Limb (tissue), 2 donors: ENCODE results near the gene SORCS1.
"Not testable (repeated sequence)": the region's sequence is repeated elsewhere in the genome, so short reads cannot be mapped to it uniquely, and the experiment has no call there.

Experiments used
- DNase-seq, 2 donors: peaks; one replicate each; pipeline ENCODE4 v3.0.0-alpha.2; 2016; ENCODE audit errors: extremely low spot score in 2 of 2

The SORCS1 gene

DNA sequence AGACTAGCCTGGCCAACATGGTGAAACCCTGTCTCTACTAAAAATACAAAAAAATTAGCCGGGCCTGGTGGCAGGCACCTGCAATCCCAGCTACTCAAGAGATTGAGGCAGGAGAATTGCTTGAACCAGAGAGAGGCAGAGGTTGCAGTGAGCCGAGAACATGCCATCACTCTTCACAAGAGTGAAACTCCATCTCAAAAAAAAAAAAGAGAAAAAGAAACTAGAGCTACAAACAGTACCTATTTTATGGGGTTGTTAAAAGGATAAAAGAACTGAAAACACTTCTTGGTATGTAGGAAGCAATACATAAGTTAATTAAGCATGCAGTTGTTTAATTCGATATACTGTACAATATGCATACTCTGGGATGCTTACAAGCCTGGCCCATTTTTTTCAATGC lies 216.9 kb downstream of the SORCS1 start:
- DNase-seq: no peak

DNA sequence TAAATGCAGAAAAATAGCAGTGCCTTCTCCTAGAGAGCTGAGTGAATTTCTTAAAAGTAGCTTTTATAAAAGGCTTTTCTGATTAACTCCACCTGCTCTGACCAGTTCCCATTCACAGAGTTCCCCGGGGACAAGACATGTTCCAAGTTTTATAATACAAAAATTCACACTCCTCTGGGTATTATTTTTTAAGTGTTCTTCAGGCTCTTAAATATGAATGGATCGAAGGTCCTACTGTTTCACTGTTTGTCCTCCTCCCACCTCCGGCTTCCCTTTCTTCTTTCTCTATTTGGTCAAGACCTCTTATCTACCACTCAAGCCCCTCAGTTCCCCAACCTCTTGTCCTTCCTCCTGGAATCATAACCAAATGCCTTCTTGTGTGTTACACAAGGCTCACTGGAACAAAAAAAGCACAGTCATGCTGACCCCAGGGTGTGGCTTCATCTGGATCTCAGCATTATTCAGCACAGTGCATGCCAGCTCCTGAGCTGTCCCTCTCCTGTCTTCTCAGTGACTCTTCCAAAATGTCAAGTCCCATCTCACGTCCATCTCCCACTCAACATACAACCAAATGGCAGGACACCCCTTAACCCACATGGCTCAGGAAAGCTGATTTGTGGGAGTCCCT lies 222.4 kb downstream of the SORCS1 start:
- DNase-seq: no peak

DNA sequence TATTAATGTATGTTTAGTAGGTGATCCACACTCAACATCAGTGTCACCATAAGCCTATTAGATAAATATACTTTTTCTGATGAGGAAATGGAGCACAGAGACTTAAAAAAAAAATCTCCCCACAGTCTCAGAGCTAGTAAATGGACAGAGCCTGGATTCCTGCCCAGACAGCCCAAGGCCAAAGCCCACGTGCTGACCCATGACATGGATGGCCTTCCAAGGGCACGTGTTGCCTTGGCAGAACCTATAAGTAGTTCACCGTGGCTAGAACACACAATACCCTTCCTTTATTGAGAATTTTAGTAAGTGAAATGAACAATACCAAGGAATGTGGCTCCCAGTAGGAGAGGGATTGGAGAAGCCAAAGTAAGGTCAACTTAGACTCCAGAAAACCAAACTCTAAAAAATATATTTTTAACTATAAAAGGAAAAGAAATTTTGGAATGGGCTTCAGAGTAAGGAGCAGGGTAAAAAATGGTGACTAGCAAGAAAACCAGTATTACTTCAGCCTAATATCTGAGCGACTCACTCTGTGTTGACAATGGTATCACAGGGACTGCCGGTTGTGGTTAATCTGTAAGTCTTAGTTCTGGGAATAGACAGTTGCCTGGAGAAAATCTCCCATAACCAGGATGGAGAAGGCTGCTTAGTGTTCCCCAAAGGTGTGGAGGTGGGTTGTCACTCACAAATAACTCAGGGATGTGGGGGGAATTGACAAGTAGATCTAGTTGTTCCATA lies 223.0 kb downstream of the SORCS1 start:
- no peak for DNase-seq

DNA sequence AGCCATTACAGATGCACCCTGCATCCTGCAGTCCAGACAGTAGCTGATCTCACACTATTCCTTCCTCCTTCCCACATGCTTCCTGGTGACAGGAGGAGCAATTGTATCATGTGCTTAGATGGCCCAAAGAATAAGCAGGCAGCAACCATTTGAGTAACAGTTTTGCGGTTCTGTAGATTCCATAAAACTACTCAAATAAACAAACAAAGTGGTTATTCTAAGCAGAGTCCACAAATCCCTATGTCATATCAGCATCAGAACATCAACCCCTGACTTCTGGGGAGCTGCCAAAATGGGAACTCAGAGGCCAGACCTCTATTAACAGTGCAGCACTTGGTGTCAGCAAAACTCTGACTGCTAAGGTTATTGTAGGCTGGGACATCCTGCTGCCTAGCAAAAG lies 226.0 kb downstream of the SORCS1 start:
- no peak for DNase-seq

DNA sequence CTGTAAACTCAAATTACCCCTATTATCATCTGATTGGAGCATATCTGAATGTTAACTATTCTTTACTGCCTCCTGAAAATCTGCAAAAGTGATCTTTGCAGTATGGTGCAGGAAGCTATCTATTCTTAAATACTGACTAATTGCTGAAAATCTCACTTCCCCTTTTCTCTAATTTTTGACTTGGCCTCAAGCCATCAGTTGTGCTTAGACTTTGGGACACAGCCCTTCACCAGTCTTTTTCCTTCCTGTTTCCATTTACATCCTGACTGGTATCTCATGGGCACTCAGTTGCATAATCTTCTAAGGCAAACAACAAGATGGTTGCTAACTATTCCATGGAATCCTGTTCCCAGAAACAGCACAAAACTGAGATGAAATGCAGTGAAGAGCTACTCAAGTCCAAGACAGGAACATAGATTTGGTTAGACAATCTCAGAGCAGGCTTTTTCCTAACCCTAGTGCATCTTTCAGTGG lies 228.5 kb downstream of the SORCS1 start:
- no peak for DNase-seq

DNA sequence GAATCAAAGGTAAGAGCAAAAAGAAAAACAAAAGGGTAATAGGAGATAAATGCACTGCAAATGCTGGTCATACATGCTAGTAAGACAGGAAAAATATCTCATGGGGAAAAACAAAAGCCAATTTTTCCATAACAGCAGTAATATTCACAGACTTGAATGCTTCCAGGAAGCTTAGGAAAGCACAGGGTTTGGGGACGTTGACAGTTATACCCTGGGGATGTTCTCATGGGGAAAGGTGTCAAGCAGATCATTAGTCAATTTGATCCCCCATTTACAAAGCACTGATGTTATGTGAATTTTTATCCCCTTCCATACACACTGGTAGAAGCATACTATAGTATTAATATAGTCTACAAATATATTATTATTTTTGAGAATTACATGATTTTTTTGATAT lies 232.7 kb downstream of the SORCS1 start:
- DNase-seq: no peak

DNA sequence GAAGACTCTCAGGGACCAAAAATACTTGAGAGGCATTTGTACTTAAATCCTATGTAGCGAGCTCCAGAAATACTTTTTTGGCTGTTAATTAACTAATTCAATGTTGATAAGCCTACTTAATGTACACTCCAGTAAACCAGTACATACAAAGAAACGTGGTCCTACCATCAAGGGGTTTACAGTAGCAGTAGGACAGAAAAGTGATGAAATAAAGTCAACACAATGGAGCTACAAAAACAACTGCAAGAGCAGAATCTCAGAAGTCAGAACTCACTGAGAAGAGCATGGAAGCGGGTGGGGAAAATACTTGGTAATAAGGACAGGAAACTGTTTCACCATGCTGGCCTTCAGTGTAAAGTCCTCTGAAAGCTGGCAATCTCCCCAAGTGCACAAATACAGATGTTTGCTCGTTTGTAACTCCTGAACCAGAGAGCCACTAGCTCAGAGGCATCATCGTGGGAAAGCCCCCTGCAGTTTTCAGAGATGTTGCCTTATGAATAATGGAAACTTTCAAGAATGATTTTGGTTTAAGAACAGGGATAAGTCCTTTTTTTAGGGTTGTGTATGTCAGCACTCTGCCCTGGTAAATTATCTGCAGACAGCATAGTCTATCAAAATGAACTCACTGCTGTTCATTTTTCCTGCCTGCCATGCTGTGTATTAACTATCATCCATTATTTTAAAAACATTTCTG lies 233.2 kb downstream of the SORCS1 start:
- peak in 1 of 2 donors; percentile 22 for DNase-seq

DNA sequence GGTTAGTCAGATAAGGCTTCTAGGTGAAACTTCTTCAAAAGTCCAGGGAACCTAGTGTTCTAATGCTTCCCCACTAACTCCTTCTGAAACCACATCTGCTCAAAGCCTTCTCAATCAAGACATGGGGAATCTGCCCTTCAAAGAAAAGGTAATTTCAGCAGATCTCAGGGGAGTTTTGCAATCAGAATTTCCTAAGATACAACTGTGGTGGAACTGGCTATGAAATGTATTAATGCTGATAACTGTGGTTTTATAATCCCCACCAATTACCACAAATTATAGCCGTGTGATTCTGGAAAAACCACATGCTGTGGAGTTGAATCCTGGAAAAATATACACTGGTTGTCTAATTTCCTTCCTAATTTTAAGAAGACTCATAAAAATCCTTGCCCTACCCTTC lies 233.8 kb downstream of the SORCS1 start:
- no peak for DNase-seq

DNA sequence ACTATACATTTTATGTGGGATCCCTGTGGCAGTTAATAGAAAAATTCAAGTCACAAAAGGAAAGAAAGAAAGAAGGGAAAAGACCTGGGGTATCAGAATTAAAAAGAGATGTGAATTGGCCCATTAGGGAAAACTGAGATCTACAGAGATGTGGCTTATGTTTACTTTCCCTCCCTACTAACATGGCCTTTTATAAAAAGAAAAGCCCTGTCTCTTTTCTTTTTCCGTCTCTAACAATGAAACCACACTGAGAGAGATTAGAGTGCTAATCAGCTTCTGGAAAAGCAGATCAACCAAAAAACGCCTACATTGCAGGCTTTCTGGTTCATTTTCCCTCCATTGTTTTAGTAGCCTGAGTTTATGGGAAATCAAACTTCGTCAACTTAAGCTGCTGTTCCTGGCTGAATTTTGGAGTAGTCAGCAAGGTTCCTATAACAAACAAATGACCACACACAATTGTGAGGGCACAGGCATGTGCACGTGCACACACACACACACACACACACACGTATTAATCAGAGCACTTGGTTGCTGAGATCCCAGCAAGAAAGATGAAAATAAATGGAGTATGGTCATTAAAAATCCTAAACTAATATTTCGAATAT lies 235.1 kb downstream of the SORCS1 start:
- DNase-seq: no peak

DNA sequence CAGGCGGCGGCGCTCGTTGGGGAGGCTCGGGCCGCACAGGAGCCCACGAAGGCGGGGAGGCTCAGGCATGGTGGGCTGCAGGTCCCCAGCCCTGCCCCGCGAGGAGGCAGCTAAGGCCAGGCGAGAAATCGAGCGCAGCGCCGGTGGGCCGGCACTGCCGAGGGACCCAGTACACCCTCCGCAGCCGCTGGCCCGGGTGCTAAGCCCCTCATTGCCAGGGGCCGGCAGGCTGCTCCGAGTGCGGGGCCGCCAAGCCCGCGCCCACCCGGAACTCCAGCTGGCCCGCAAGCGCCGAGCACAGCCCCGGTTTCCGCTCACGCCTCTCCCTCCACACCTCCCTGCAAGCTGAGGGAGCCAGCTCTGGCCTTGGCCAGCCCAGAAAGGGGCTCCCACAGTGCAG lies 236.4 kb downstream of the SORCS1 start:
- DNase-seq: not testable (repeated sequence)

DNA sequence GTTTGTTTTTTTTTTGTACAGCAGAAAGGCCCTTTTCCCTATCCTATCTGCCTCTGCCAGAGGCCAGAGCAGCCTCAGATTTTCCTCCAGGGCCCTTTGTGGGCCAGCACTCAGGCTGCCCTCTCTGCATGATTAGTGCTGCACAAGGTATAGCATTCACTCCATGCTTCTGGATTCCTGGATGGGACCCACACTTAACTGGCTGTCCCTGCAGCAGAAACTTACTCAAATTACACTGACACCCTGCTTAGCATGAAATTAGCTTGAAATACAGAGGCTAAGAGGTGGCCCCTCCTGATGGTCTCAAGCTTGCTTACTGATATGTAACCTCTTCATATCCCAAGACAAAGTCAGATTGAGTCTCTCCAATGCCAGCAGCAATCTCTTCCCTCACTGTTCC lies 239.3 kb downstream of the SORCS1 start:
- no peak for DNase-seq

DNA sequence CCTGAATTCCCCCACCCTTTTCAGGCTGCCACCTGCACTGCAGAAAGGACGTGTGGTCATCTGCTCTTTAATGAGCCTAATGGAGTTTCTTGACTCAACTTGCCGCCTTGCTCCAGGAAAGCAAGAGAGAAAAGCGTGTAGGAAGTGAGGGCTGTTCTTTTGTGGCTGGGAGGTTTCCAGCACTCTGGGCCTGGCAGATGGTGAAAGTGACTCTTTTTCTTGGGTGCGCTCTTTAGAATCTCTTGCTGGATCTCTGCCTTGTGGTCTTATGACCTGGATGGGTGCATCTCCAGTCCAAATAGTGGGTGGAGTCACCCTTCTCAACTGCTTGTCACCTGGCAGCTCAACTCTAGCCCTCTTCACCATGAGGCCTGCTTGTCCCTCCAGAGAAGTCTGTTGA lies 244.0 kb downstream of the SORCS1 start:
- no peak for DNase-seq

DNA sequence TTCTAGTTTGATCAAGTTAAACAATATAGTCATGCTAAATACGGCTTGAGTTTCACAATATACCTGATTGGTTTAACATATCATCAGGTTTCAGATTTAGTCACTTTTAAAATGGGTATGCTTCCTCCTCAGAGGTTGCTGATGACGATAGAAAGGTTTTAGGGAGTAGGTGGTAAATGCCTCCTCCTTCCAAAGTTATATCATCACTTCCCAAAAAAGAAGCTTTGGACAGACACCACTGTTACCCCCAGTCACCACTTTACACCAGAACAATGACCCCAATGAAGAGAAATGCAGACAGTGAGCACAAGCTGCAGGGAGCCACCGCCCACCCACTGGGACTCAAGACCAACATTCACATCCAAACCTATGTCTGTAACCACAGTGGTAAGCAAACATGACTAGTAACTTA lies 244.6 kb downstream of the SORCS1 start:
- no peak for DNase-seq

DNA sequence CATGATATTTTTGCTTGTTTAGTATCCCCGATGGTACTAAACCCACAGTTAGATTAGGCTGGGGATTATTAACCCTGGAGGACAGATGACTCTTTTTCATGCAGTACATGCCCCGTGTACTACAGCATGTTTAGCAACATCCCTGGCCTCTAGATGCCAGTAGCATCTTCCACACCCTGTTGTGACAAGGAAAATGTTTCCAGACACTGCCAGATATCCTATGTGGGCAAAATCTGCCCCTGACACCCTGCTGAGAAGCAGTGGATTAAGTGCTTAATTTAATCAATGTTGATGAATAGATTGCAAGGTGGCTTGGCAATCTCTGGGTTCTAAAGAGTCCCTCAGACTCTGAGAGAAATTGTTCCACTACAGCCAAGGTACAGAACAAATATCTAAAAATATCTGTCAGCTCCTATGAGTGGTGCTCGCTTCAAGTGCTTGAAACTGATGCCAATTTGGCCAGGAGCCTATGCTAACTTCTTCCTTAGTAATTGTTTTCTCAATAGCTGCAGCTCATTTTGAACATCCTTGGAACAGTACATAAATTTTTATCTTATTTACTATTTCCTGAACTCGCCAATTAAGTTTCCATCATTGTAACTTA lies 247.0 kb downstream of the SORCS1 start:
- no peak for DNase-seq

DNA sequence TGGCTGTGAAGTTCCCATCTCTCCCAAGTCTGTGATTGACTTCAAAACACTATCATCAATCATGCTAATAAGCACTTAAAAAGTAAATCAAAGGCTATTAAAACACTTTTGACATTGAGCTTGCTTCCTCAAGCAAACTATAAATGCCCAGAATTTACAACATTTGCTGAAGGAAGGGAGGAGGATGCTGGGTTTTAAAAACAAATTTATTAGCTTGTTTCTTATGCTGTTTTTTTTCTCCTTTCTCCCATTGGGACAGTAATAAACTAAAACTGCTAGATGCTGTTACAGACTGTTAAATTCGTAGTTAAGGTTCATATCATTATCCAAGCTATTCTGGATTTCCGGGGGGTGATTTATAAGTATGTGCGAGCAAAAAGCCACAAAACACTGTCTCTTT lies 250.5 kb downstream of the SORCS1 start:
- DNase-seq: no peak

DNA sequence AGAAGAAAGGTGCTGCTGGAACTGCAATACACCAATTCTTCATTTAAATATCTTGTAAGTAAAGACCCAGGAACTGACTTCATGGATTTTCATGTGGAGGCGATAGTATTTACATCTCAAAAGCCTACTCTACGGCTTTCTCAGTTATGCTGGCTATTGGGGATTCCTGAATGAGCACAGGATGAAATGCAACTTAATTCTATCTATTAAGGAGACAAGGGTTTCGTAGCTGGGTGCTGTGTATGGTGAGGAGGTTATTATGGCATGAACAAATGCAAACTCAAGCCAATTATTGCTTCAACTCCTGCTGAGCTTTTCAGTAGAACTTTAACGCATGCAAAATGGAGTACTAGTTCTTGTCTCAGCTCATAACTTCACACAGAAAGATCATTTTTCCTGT lies 251.2 kb downstream of the SORCS1 start:
- DNase-seq: no peak

DNA sequence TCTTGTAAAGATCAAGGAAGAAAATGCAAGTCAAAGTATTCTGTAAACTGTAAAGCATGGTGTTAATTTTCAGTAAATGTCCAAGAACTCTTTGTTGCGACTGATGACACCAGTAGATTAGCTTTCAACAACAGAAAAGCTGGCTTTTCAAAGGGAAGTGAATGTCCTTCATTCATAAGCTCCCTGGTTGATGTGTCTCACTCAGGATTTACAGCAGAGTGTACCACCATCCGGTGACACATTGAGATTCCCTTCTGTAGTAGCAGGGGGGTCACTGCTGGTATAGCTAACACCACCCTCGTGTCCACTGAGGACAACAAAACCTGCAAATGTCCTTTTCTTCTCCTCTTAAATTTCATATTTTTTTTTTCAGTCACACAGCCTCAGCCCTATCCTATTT lies 253.4 kb downstream of the SORCS1 start:
- DNase-seq: no peak

DNA sequence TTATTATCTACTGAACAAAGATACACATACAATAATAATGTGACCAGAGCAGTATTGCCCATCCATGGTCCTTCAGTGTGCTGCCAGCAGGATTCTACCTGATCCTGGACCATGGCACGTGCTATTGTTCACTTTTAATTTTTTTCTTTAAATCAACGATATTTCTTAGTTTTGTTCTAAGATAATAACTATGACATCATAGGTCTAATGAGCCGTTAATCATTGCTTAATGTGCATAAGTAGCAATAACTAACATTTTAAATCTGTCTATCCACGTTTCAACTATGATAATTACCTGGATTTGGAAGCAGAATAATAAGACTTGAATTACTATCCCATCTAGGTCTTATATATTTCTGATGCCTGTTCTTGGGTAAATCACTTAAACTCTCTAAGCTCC lies 253.8 kb downstream of the SORCS1 start:
- no peak for DNase-seq

DNA sequence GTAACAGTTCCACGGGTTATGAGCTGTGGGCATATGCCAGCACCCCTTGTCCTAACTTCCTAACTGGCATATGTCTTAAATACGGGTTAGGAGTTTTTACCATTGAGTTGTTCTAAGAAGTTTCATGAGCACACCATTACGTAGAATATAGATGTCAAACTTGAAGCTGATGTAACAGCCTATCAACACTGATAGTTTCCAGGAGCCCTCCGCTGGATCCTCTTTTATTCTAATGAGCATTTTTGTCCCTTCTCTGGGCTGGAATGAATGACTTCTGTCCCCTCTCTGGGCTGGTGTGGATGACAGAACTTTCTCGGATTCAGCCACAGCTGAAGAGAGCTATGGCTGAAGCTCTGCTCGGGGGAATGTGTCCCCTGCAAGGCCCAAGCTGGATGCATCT lies 256.3 kb downstream of the SORCS1 start:
- no peak for DNase-seq

DNA sequence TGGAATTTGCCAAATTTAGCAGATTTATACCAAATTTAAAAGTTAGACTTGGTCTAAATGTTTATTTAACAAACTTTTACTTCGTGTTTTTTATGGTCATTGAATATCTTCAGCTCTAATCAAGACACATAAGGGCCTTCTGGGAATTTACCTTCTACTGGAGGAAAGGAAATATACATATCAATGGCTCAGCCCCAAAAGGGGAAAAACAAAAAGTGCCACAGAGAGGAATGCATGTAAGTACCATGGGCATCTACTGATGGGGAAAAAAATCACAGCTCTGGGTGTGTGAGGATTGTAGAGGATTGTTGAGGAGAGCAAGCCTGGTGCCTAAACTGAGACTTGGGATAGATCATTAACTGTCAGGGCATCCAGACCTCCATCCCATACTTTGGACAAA lies 260.3 kb downstream of the SORCS1 start:
- DNase-seq: no peak

DNA sequence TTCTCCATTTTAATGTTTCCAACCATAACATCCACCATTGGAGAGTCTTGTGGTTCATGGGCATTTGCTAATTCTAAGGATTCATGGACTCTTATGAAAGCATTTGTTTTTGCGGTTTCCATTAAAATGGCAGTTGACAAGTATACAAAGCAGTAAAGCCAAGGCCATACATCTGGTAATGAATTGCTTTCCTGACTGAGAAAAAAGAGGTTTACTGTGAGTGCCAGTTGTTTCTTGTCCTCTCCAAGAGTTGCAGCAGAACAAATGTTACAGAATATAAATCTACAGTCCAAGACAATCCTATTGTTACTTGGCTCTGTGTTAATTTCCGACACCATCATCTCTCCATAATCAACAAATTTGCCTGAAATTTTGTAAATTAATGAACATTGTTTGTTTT lies 261.3 kb downstream of the SORCS1 start:
- no peak for DNase-seq
